Measurements from ENCODE around the gene HCN1. TPM values are rescaled to one million over a fixed set of nuclear protein-coding genes. Genes with fewer than 3 reads are reported as not detected.
"Not testable (repeated sequence)": the region's sequence is repeated elsewhere in the genome, so short reads cannot be mapped to it uniquely, and the experiment has no call there.

Gene HCN1
- total RNA-seq, 4 donors from 2014 or later: 0.39 to 0.66 (median 0.49) TPM

GRCh38 chr5:45491368-45491767 lies 204.8 kb downstream of the HCN1 start:
- Histone ChIP-seq H3K4me3 (no peak overlapping the region), H3K4me1 (no peaks in the 10 kb centered on the region), H3K9me3 (no peaks in the 10 kb centered on the region), H3K27me3 (no peaks in the 10 kb centered on the region), H3K27ac (replicated peaks in 1 of 4) (no peak overlapping the region), H3K36me3 (no peaks in the 10 kb centered on the region)
- TF ChIP-seq CTCF (IDR thresholded peaks at IDR 0.05) (no peak), POLR2AphosphoS5 (IDR thresholded peaks at IDR 0.05) (no peak), POLR2A (IDR thresholded peaks at IDR 0.05; ENCODE audit: low read depth) (no peak), EP300 (IDR thresholded peaks at IDR 0.05) (no peak)
- WGBS: 95% methylated on average over 3 of the region's 3 CpGs
- intact Hi-C loops (cut with DNase I): no loop called here
- DNase-seq (ENCODE audit: extremely low spot score): no peak

- no peak overlapping the region for H3K27ac ChIP-seq (replicated peaks in 1 of 4)
- no peaks in the 10 kb centered on the region for H3K27me3 ChIP-seq
- no peak for TF ChIP-seq EP300 (IDR thresholded peaks at IDR 0.05)
- no peak for TF ChIP-seq CTCF (IDR thresholded peaks at IDR 0.05)
- TF ChIP-seq POLR2A (IDR thresholded peaks at IDR 0.05; ENCODE audit: low read depth): no peak
- no peak for TF ChIP-seq POLR2AphosphoS5 (IDR thresholded peaks at IDR 0.05)
- intact Hi-C loops (cut with DNase I): no loop called here
- WGBS: 92% methylated on average over 2 of the region's 2 CpGs
- no peaks in the 10 kb centered on the region for H3K36me3 ChIP-seq
- no peaks in the 10 kb centered on the region for H3K9me3 ChIP-seq
- no peak overlapping the region for H3K4me3 ChIP-seq
- DNase-seq (ENCODE audit: extremely low spot score): no peak
- H3K4me1 ChIP-seq: no peaks in the 10 kb centered on the region
These were observed 211.4 kb downstream of the HCN1 start for GRCh38 chr5:45484781-45485180.

GRCh38 chr5:45454114-45454513 lies 242.1 kb downstream of the HCN1 start:
- H3K27ac ChIP-seq (replicated peaks in 1 of 4): no peak overlapping the region
- no peaks in the 10 kb centered on the region for H3K36me3 ChIP-seq
- WGBS: 46% methylated on average over 4 of the region's 4 CpGs
- H3K27me3 ChIP-seq: no peaks in the 10 kb centered on the region
- TF ChIP-seq CTCF (IDR thresholded peaks at IDR 0.05) (no peak), POLR2A (IDR thresholded peaks at IDR 0.05; ENCODE audit: low read depth) (no peak)
- no peak overlapping the region for H3K4me3 ChIP-seq
- intact Hi-C loops (cut with DNase I): no loop called here
- H3K4me1 ChIP-seq: no peaks in the 10 kb centered on the region
- DNase-seq (ENCODE audit: extremely low spot score): no peak
- no peaks in the 10 kb centered on the region for H3K9me3 ChIP-seq

- H3K4me3 ChIP-seq; H3K27me3 ChIP-seq; H3K27ac ChIP-seq (replicated peaks in 1 of 4); H3K36me3 ChIP-seq; intact Hi-C loops (cut with DNase I); H3K9me3 ChIP-seq; DNase-seq (ENCODE audit: extremely low spot score); H3K4me1 ChIP-seq: not testable (repeated sequence)
- 88% methylated on average over 15 of the region's 15 CpGs for WGBS
These were observed 251.3 kb downstream of the HCN1 start for GRCh38 chr5:45444856-45445255.

GRCh38 chr5:45440466-45440865 lies 255.7 kb downstream of the HCN1 start:
- H3K36me3 ChIP-seq: no peaks in the 10 kb centered on the region
- WGBS: 63% methylated on average over 1 of the region's 1 CpG

More at GRCh38 chr5:45440466-45440865, 255.7 kb downstream of the HCN1 start:
- Histone ChIP-seq H3K4me3 (no peak overlapping the region), H3K27me3 (no peaks in the 10 kb centered on the region), H3K27ac (replicated peaks in 1 of 4) (no peak overlapping the region), H3K9me3 (no peaks in the 10 kb centered on the region), H3K4me1 (no peaks in the 10 kb centered on the region)
- no peak for DNase-seq (ENCODE audit: extremely low spot score)
- TF ChIP-seq EP300 (IDR thresholded peaks at IDR 0.05) (no peak), POLR2A (IDR thresholded peaks at IDR 0.05; ENCODE audit: low read depth) (no peak), POLR2AphosphoS5 (IDR thresholded peaks at IDR 0.05) (no peak), CTCF (IDR thresholded peaks at IDR 0.05) (no peak)
- intact Hi-C loops (cut with DNase I): no loop called here
